WTC11 (cell line): ENCODE results near the gene SYNGR3. TPM values are rescaled to one million over a fixed set of nuclear protein-coding genes. Genes with fewer than 3 reads are reported as not detected.

ENCODE experiments used
- ATAC-seq: fragments of 200-7000 bp; cut with Tn5 transposase; 2 replicates; pipeline ENCODE4 v1.10.0; 2021; ENCODE audit warnings: mild to moderate bottlenecking, moderate library complexity
- CTCF ChIA-PET: fragments of 300-600 bp; sonication (Branson Sonifier 250); formaldehyde crosslinking; loops from one replicate; lab custom pipeline; 2021; ENCODE audit warnings: antibody characterized with exemption; lab: Charles Lee
- POLR2A ChIA-PET: fragments of 350-600 bp; sonication (Branson Sonifier 250); formaldehyde crosslinking; loops from one replicate; lab custom pipeline; 2021; ENCODE audit warnings: antibody characterized with exemption; lab: Charles Lee
- DNase-seq: peaks from one replicate; pipeline ENCODE4 v3.0.0; 2021; ENCODE audit warnings: low spot score
- H3K27ac Mint-ChIP-seq: 2 replicates; pipeline ENCODE4 v1.8.0; 2021; ENCODE audit warnings: mixed read lengths
- H3K27me3 Mint-ChIP-seq: 2 replicates; pipeline ENCODE4 v1.8.0; 2021; ENCODE audit warnings: low read depth, mild to moderate bottlenecking, moderate library complexity, mixed read lengths
- H3K36me3 Mint-ChIP-seq: 2 replicates; pipeline ENCODE4 v1.8.0; 2021; ENCODE audit warnings: mixed read lengths
- H3K4me1 Mint-ChIP-seq: 2 replicates; pipeline ENCODE4 v1.8.0; 2022; ENCODE audit warnings: mixed read lengths
- H3K4me3 Mint-ChIP-seq: 2 replicates; pipeline ENCODE4 v1.8.0; 2021; ENCODE audit warnings: mild to moderate bottlenecking, moderate library complexity, mixed read lengths
- H3K9me3 Mint-ChIP-seq: 2 replicates; pipeline ENCODE4 v1.8.0; 2021; ENCODE audit warnings: mixed read lengths
- ELF4 ChIP-seq: sonication (generic); formaldehyde crosslinking; IDR thresholded peaks from 2 replicates; pipeline ENCODE4 v1.8.1; 2022; ENCODE audit warnings: low read depth, mild to moderate bottlenecking, moderate library complexity, missing genetic modification reagents
- FOXJ3 ChIP-seq: sonication (generic); formaldehyde crosslinking; IDR thresholded peaks from 2 replicates; pipeline ENCODE4 v1.9.0; 2021; ENCODE audit warnings: missing genetic modification reagents, mild to moderate bottlenecking, borderline replicate concordance
- GTF2I ChIP-seq: fragments of 250-450 bp; sonication (Bioruptor Pico); conservative IDR thresholded peaks from 2 replicates; pipeline ENCODE4 v1.4.0; 2021; ENCODE audit warnings: mild to moderate bottlenecking
- HMGA2 ChIP-seq: fragments of 250-450 bp; sonication (Bioruptor Pico); IDR thresholded peaks from 2 replicates; pipeline ENCODE4 v1.4.0; 2021; ENCODE audit warnings: mild to moderate bottlenecking, moderate library complexity
- NFYB ChIP-seq: sonication (generic); formaldehyde crosslinking; conservative IDR thresholded peaks from 2 replicates; pipeline ENCODE4 v1.8.0; 2022; ENCODE audit warnings: low read depth, missing genetic modification reagents
- NR3C1 ChIP-seq: sonication (generic); formaldehyde crosslinking; conservative IDR thresholded peaks from 2 replicates; pipeline ENCODE4 v1.8.1; 2023; ENCODE audit warnings: low read depth, mild to moderate bottlenecking, missing genetic modification reagents
- RELA ChIP-seq: sonication (generic); formaldehyde crosslinking; IDR thresholded peaks from 2 replicates; pipeline ENCODE4 v1.8.1; 2022; ENCODE audit warnings: missing genetic modification reagents, mild to moderate bottlenecking, borderline replicate concordance
- TCF7 ChIP-seq: sonication (generic); formaldehyde crosslinking; IDR thresholded peaks from 2 replicates; pipeline ENCODE4 v1.8.0; 2022; ENCODE audit warnings: mild to moderate bottlenecking, low read depth, missing genetic modification reagents, moderate library complexity
- TEAD1 ChIP-seq: sonication (generic); formaldehyde crosslinking; IDR thresholded peaks from 2 replicates; pipeline ENCODE4 v1.8.0; 2022; ENCODE audit warnings: mild to moderate bottlenecking, missing genetic modification reagents
- ZNF396 ChIP-seq: fragments of 250-450 bp; sonication (Bioruptor Pico); IDR thresholded peaks from 2 replicates; pipeline ENCODE4 v1.8.0; 2021; ENCODE audit warnings: mild to moderate bottlenecking, moderate library complexity, borderline replicate concordance
- ZNF671 ChIP-seq: fragments of 250-450 bp; sonication (Bioruptor Pico); IDR thresholded peaks from 2 replicates; pipeline ENCODE4 v1.8.0; 2021; ENCODE audit warnings: mild to moderate bottlenecking
- total RNA-seq: library from RNA; stranded (reverse); gene quantifications from 3 replicates; pipeline ENCODE4 v1.2.3, GENCODE V29; 2021
- TF ChIP-seq, protein P1 (sequence below): fragments of 250-450 bp; sonication (Bioruptor Pico); conservative IDR thresholded peaks from 2 replicates; pipeline ENCODE4 v1.9.0; 2021; ENCODE audit warnings: mild to moderate bottlenecking
- TF ChIP-seq, protein P2 (sequence below): sonication (generic); formaldehyde crosslinking; IDR thresholded peaks from 2 replicates; pipeline ENCODE4 v1.8.1; 2022; ENCODE audit warnings: missing genetic modification reagents, borderline replicate concordance
- TF ChIP-seq, protein P3 (sequence below): sonication (generic); formaldehyde crosslinking; conservative IDR thresholded peaks from 2 replicates; pipeline ENCODE4 v1.8.1; 2023; ENCODE audit warnings: mild to moderate bottlenecking, low read depth, missing genetic modification reagents, moderate library complexity
- TF ChIP-seq, protein P4 (sequence below): fragments of 250-450 bp; sonication (Bioruptor Pico); IDR thresholded peaks from 2 replicates; pipeline ENCODE4 v1.9.0; 2021; ENCODE audit warnings: mild to moderate bottlenecking
- TF ChIP-seq, protein P5 (sequence below): sonication (generic); formaldehyde crosslinking; IDR thresholded peaks from 2 replicates; pipeline ENCODE4 v1.8.1; 2023; ENCODE audit warnings: mild to moderate bottlenecking, missing genetic modification reagents

The SYNGR3 gene
- total RNA-seq, 1 experiment from 2014 or later: 41.5 TPM

DNA sequence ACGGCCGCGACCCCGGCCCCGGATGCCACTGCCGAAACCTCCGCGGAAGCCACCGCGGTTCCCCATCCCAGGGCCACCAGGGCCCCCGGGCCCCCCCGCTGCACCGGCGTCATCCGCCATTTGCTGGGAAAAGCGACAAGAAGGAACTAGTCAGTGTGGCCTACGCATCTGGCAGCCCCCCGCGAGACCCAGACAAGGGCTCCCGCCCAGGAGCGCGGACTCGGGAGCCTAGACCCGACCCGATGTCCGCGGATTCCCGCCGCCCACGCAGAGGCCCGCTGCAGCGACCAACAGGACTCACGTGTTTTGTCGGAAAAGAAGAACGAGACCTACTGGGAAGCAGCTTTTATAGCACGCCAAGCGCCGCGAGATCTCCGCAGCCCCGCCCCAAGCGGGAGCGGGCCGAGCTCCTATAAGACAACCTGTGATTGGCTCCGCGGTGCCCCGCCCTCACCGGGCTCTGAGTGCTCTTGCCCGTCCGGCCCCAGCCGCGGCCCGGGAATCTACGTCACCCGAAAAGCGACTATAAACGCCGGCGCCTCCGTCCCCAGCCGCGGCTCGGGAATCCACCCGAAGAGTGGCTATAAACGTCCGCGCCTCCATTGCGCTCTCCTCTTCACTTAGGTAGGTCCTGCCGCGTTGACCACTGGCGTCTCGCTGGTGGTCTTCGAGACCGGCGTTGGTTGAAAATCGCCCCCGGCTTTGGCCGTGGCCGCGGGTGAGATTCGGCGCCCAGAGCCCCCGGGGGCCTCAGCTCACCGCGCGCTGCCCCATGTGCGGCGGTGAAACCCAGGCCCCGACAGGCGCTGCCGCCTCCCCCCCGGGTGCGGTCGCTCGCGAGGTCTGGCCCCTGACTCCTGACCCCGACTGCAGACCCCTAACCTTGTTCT lies 25.0 kb upstream of the SYNGR3 start, which contains the start of gene RPS2 (continued):
- 0 out of 2 replicates have a peak, but pooled peaks have one; percentile 39 for TF ChIP-seq RELA
- peak; percentile 79; the same call in 1 of the 2 replicates for TF ChIP-seq ELF4
- TF ChIP-seq ZNF396 (CRISPR knock-in tag): no peak
- TF ChIP-seq TCF7 (CRISPR knock-in tag): no peak
- TF ChIP-seq GTF2I (CRISPR knock-in tag): no peak
- TF ChIP-seq, protein P1, sequence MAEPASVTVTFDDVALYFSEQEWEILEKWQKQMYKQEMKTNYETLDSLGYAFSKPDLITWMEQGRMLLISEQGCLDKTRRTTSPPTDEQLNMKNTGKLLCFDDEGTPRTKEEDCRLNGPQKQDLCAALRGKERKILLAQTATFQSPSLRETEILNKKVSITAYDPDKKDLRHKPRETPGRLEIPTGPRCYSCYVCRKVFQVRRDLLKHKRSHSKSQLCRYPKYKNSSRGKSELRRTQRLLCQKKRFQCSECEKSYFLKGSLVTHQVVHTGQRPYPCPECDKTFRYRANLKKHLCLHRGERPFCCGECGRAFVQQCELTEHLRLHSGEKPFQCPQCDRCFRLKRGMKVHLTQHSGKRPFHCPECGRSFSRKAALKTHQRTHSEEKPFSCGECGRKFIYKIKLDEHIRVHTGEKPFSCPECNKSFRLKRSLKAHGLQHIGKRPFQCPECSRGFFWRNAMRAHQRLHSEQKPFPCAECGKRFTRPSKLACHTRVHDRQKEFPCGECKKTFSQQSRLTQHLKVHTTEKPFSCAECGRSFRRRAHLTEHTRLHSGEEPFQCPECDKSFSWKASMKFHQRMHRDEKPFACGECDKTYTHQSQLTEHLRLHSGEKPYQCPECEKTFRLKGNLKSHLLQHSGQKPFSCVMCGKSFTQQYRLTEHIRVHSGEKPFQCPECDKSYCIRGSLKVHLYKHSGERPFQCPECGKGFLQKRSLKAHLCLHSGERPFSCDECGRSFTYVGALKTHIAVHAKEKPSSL (CRISPR knock-in tag): no peak; the same call in 1 of the 2 replicates
- TF ChIP-seq TEAD1 (CRISPR knock-in tag): peak; percentile 65; the same call in 1 of the 2 replicates
- TF ChIP-seq HMGA2 (CRISPR knock-in tag): no peak
- TF ChIP-seq NR3C1 (CRISPR knock-in tag): no peak
- no peak for TF ChIP-seq FOXJ3 (CRISPR knock-in tag)
- peak; percentile 76 for TF ChIP-seq NFYB
- TF ChIP-seq, protein P2, sequence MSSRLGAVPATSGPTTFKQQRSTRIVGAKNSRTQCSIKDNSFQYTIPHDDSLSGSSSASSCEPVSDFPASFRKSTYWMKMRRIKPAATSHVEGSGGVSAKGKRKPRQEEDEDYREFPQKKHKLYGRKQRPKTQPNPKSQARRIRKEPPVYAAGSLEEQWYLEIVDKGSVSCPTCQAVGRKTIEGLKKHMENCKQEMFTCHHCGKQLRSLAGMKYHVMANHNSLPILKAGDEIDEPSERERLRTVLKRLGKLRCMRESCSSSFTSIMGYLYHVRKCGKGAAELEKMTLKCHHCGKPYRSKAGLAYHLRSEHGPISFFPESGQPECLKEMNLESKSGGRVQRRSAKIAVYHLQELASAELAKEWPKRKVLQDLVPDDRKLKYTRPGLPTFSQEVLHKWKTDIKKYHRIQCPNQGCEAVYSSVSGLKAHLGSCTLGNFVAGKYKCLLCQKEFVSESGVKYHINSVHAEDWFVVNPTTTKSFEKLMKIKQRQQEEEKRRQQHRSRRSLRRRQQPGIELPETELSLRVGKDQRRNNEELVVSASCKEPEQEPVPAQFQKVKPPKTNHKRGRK (CRISPR knock-in tag): no peak
- TF ChIP-seq, protein P3, sequence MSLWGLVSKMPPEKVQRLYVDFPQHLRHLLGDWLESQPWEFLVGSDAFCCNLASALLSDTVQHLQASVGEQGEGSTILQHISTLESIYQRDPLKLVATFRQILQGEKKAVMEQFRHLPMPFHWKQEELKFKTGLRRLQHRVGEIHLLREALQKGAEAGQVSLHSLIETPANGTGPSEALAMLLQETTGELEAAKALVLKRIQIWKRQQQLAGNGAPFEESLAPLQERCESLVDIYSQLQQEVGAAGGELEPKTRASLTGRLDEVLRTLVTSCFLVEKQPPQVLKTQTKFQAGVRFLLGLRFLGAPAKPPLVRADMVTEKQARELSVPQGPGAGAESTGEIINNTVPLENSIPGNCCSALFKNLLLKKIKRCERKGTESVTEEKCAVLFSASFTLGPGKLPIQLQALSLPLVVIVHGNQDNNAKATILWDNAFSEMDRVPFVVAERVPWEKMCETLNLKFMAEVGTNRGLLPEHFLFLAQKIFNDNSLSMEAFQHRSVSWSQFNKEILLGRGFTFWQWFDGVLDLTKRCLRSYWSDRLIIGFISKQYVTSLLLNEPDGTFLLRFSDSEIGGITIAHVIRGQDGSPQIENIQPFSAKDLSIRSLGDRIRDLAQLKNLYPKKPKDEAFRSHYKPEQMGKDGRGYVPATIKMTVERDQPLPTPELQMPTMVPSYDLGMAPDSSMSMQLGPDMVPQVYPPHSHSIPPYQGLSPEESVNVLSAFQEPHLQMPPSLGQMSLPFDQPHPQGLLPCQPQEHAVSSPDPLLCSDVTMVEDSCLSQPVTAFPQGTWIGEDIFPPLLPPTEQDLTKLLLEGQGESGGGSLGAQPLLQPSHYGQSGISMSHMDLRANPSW (CRISPR knock-in tag): no peak
- TF ChIP-seq, protein P4, sequence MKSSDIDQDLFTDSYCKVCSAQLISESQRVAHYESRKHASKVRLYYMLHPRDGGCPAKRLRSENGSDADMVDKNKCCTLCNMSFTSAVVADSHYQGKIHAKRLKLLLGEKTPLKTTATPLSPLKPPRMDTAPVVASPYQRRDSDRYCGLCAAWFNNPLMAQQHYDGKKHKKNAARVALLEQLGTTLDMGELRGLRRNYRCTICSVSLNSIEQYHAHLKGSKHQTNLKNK (CRISPR knock-in tag): peak; percentile 69; the same call in 1 of the 2 replicates

DNA sequence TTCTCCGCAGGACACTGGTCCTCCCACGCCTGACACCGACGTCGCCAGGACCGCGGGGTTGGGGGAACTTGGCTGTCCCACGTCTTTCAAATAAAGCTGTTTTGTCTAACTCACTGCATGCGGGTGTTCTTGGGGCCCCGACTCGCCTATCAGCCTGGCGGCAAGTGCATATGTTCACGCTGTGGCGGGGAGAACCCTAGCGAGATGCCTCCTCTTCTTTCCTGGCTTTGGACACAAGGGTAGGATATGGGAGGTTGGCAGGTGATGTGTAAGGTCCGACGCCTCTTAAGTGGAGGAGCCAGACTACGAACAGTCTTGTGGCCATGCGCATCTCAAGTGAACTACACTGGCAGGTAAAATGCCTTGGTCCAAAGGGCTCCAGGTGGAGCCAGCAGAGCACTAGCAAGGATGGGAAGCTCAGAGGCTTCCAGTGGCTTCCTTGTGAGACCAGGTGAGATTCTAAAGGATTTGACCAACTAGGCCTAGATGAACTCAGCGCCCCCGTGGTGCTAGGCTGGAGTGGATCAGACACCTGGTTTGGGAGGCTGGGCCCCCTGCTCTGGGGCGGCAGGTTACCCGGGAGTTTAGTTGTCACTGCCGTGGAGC lies 24.3 kb upstream of the SYNGR3 start:
- POLR2A ChIA-PET: interaction anchor here (0.5 to 2.3 kb wide), 19 partner anchors 10 to 545 kb away, joined by 3 to 20 read pairs (median 5); partner anchors contain the start of genes FAHD1, MAPK8IP3, MSRB1 and NOXO1

More for the DNA sequence above, 24.3 kb upstream of the SYNGR3 start:
- Mint-ChIP-seq H3K36me3 (peaks cover 35% of the 10 kb centered on the region), H3K4me1 (peaks cover 36% of the 10 kb centered on the region), H3K9me3 (no peaks in the 10 kb centered on the region), H3K4me3 (peak overlapping the region; percentile 94), H3K27me3 (no peaks in the 10 kb centered on the region), H3K27ac (peak overlapping the region; percentile 79)
- no peak for ATAC-seq
- no peak for DNase-seq
- CTCF ChIA-PET: interaction anchor here (0.7 to 1.0 kb wide), 5 partner anchors 15 to 42 kb away, joined by 3 to 12 read pairs (median 5); no protein-coding TSS in a partner anchor
- TF ChIP-seq, protein P5, sequence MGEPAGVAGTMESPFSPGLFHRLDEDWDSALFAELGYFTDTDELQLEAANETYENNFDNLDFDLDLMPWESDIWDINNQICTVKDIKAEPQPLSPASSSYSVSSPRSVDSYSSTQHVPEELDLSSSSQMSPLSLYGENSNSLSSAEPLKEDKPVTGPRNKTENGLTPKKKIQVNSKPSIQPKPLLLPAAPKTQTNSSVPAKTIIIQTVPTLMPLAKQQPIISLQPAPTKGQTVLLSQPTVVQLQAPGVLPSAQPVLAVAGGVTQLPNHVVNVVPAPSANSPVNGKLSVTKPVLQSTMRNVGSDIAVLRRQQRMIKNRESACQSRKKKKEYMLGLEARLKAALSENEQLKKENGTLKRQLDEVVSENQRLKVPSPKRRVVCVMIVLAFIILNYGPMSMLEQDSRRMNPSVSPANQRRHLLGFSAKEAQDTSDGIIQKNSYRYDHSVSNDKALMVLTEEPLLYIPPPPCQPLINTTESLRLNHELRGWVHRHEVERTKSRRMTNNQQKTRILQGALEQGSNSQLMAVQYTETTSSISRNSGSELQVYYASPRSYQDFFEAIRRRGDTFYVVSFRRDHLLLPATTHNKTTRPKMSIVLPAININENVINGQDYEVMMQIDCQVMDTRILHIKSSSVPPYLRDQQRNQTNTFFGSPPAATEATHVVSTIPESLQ (CRISPR knock-in tag): no peak
- TF ChIP-seq, protein P2 (CRISPR knock-in tag): no peak
- TF ChIP-seq ZNF671 (CRISPR knock-in tag) (no peak), HMGA2 (CRISPR knock-in tag) (no peak)
